ENCODE data around the gene SIGMAR1.

DNA sequence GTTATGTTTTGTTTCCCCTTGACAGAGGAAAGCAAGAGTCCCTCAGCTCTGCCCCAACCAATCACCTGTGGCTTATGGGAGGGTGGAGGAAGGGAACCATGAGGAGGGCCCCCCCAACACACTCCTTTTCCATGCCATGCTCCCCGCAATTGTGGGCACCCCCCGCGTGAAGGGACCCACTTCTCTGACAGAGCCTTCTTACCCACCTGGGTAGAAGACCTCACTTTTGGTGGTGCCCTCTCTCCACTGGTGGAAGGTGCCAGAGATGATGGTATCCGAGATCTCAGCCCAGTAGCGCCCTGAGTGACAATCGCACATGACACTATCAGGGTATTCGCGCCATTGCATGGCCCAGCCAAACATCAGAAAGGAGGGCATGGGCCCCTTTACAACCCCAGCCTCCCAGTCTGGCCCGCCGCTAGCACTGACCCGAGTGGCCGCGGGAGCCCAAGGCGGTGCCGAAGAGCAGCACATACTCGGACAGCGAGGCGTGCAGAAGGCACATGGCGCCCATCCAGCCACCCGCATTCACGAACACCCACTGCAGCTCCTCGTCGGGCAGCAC lies 714 bp downstream of the SIGMAR1 start:
- TF ChIP-seq, protein P1, sequence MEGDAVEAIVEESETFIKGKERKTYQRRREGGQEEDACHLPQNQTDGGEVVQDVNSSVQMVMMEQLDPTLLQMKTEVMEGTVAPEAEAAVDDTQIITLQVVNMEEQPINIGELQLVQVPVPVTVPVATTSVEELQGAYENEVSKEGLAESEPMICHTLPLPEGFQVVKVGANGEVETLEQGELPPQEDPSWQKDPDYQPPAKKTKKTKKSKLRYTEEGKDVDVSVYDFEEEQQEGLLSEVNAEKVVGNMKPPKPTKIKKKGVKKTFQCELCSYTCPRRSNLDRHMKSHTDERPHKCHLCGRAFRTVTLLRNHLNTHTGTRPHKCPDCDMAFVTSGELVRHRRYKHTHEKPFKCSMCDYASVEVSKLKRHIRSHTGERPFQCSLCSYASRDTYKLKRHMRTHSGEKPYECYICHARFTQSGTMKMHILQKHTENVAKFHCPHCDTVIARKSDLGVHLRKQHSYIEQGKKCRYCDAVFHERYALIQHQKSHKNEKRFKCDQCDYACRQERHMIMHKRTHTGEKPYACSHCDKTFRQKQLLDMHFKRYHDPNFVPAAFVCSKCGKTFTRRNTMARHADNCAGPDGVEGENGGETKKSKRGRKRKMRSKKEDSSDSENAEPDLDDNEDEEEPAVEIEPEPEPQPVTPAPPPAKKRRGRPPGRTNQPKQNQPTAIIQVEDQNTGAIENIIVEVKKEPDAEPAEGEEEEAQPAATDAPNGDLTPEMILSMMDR (conservative IDR thresholded peaks at IDR 0.05), result no peak
- no peak for TF ChIP-seq ZFX (IDR thresholded peaks at IDR 0.05)

All from C4-2B (cell line).